Left colon (tissue), 2 donors: ENCODE measurements around the gene GNAI3. TPM values are rescaled to one million over a fixed set of nuclear protein-coding genes. Genes with fewer than 3 reads are reported as not detected.

Source experiments
- ATAC-seq: fragments of 200-7000 bp; cut with Tn5 transposase; one replicate; pipeline ENCODE4 v1.9.1; 2020; ENCODE audit warnings: mild to moderate bottlenecking, moderate library complexity
- DNase-seq, 2 donors: peaks; one replicate each; pipeline ENCODE4 v3.0.0-alpha.2; 2020
- intact Hi-C, 2 donors: fragments of 100-400 bp; cut with DNase I in 1 of 2; cut with micrococcal nuclease in 1 of 2; formaldehyde crosslinking; loops; one replicate each; pipeline versions ENCODE4 v1.11.2 to v1.14.0; 2022; cut with DNase I, micrococcal nuclease
- total RNA-seq, 2 donors: library from RNA; stranded (reverse); fragmentation: NEBNext Ultra II Directional; extraction: Animal tissue kit (Norgen Biotek cat#: 25700); gene quantifications; one replicate each; pipeline ENCODE4 v1.2.1, GENCODE V29; 2021
- donor health status: DM: no; HTN: no; CAD: no.
- donor health status: DM: yes; HTN: yes; CAD: no.

Gene GNAI3
- total RNA-seq, 2 donors from 2014 or later = 7.0 to 7.7 TPM

GRCh38 chr1:109627692-109628399 lies 79.4 kb downstream of the GNAI3 start:
- intact Hi-C loops = no loop called here
- ATAC-seq (no peak), DNase-seq (no peak)

GRCh38 chr1:109628540-109629321 lies 80.3 kb downstream of the GNAI3 start:
- ATAC-seq = no peak
- intact Hi-C loops = no loop called here
- DNase-seq = no peak

GRCh38 chr1:109629372-109630030 lies 81.1 kb downstream of the GNAI3 start:
- ATAC-seq (no peak), DNase-seq (no peak)
- intact Hi-C loops = loop anchor here in 1 of 2 donors (5.0 kb wide), 1 partner anchor 87 kb away; no protein-coding TSS in a partner anchor

GRCh38 chr1:109630081-109630897 lies 81.9 kb downstream of the GNAI3 start:
- ATAC-seq = no peak
- intact Hi-C loops = loop anchor here in 1 of 2 donors (5.0 kb wide), 1 partner anchor 88 kb away; no protein-coding TSS in a partner anchor
- no peak for DNase-seq

DNA sequence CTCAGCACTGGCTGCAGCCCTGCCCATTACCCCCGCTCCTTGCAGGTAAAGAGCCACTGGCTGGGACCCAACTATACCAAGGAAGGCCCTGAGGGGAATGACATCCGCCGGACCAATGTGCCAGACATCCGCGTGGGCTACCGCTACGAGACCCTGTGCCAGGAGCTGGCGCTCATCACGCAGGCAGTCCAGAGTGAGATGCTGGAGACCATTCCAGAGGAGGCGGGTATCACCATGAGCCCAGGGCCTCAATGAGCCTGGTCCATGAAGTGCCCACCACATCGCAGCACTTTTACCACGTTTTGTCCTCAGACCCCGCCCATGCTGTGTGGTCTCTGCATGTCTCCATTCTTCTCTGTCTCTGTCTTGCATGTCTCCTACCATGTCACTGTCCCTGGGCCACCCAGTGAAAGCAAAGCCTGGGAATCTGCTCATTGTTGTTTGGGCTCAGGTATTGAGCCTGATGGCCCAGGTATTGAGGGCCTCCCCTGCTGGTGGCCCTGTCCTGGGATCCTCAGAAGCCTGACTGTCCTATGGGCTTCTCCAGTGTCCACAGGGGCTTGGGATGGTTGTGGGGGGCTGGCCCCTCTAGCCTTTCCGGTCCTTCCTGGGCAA lies 82.6 kb downstream of the GNAI3 start:
- intact Hi-C loops = loop anchor here in 1 of 2 donors (5.0 kb wide), 1 partner anchor 89 kb away; no protein-coding TSS in a partner anchor
- no peak for ATAC-seq
- no peak for DNase-seq

- intact Hi-C loops = loop anchor here in 1 of 2 donors (5.0 kb wide), 1 partner anchor 90 kb away; no protein-coding TSS in a partner anchor
- DNase-seq (no peak), ATAC-seq (no peak)
These were observed 83.4 kb downstream of the GNAI3 start for GRCh38 chr1:109631513-109632505.

- DNase-seq (peak; percentile 53 to 60), ATAC-seq (peak; percentile 70)
- intact Hi-C loops = loop anchor here in 1 of 2 donors (5.0 kb wide), 1 partner anchor 91 kb away; no protein-coding TSS in a partner anchor
These were observed 84.4 kb downstream of the GNAI3 start for GRCh38 chr1:109632671-109633346.

- DNase-seq (no peak), ATAC-seq (no peak)
- intact Hi-C loops = loop anchor here in 1 of 2 donors (5.0 kb wide), 1 partner anchor 92 kb away; no protein-coding TSS in a partner anchor
These were observed 85.9 kb downstream of the GNAI3 start for GRCh38 chr1:109634292-109634691.

- DNase-seq = no peak
- peak; percentile 34 for ATAC-seq
- intact Hi-C loops = loop anchor here in 1 of 2 donors (5.0 kb wide), 1 partner anchor 93 kb away; no protein-coding TSS in a partner anchor
These were observed 86.6 kb downstream of the GNAI3 start for GRCh38 chr1:109634771-109635750.

DNA sequence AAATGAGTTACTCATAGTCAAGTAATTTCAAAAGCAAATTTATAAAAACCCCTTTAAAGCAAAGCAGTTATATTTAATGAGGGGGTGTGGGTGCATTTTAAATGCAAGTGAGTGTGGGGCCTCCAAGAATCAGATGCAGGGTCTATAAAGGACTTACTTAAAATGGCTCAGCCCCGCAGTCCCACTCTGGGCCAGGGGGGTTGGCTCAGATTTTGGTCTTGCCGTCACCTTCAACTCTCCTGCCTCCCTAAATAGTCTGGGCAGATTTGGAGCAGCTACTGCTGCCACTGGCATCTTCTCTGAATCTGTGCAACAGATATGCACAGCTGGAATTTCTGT lies 87.4 kb downstream of the GNAI3 start:
- DNase-seq = no peak
- intact Hi-C loops = no loop called here
- ATAC-seq = no peak

GRCh38 chr1:109636201-109636952 lies 88.0 kb downstream of the GNAI3 start:
- no peak for ATAC-seq
- intact Hi-C loops = no loop called here
- no peak for DNase-seq

DNA sequence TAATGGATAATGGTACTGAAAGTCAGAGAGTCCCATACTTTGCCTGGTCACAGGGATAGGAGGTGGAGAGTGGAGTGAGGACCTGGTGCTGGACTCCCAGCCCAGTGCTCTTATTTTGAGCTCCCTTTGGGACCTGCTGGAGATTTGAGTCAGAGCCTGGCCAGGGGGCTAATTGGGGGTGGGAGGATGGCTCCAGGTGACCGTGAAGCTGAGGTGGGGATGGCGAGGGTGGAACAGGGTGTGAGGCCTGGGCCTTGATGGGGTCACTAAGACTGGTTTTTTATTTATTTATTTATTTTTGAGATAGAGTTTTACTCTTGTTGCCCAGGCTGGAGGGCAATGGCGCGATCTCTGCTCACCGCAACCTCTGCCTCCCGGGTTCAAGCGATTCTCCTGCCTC lies 89.0 kb downstream of the GNAI3 start:
- no peak for ATAC-seq
- no peak for DNase-seq

GRCh38 chr1:109639063-109639840 lies 90.8 kb downstream of the GNAI3 start:
- intact Hi-C loops = no loop called here
- no peak for DNase-seq
- ATAC-seq = no peak

More for the DNA sequence above, 89.0 kb downstream of the GNAI3 start:
- intact Hi-C loops = no loop called here

DNA sequence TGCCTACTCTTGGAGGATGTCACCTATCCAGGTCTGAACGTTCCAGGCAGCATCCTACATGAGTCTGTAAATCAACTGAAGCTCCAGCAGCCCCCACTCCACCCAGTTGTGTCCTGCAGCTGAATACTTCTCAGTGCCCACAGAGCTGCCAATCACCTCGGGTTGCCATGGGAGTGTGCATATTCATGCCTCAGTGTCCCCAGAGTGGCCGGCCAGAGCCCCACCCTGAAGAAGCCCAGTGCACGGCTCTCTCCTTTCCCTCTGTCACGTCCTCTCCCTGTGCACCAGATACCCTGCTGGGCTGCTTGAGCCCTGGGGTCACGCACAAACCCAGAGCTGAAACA lies 91.4 kb downstream of the GNAI3 start:
- intact Hi-C loops = loop anchor here (5.0 to 10.0 kb wide), 3 partner anchors 93 to 135 kb away; partner anchors contain the start of gene GNAI3 (in 1 of the 2)
- ATAC-seq (no peak), DNase-seq (no peak)
